Suprapubic skin (tissue), 4 donors: ENCODE results near the gene NPPB. TPM values are rescaled to one million over a fixed set of nuclear protein-coding genes. Genes with fewer than 3 reads are reported as not detected.

Experiments
- DNase-seq, 2 donors: peaks; one replicate each; pipeline ENCODE4 v3.0.0-alpha.2; 2019; ENCODE audit warnings: low spot score in 2 of 2
- H3K27ac ChIP-seq: fragments of 200-600 bp; sonication (generic); one replicate; pipeline ENCODE4 v1.5.1; 2019
- H3K27me3 ChIP-seq: fragments of 200-600 bp; sonication (generic); one replicate; pipeline ENCODE4 v1.5.1; 2019
- H3K36me3 ChIP-seq: fragments of 200-600 bp; sonication (generic); one replicate; pipeline ENCODE4 v1.5.1; 2019
- H3K4me1 ChIP-seq: fragments of 200-600 bp; sonication (generic); one replicate; pipeline ENCODE4 v1.5.1; 2019
- H3K4me3 ChIP-seq: fragments of 200-600 bp; sonication (generic); one replicate; pipeline ENCODE4 v1.5.1; 2019; ENCODE audit warnings: mild to moderate bottlenecking
- H3K9me3 ChIP-seq: fragments of 200-600 bp; sonication (generic); one replicate; pipeline ENCODE4 v1.5.1; 2019
- EP300 ChIP-seq: sonication (generic); formaldehyde crosslinking; IDR thresholded peaks from one replicate; pipeline ENCODE4 v1.6.1; 2017; ENCODE audit warnings: antibody characterized with exemption
- POLR2A ChIP-seq, 2 donors: fragments of 450-650 bp; IDR thresholded peaks; one replicate each; pipeline ENCODE4 v1.6.1; 2017; ENCODE audit warnings: antibody characterized with exemption in 2 of 2, mild to moderate bottlenecking in 2 of 2, moderate library complexity in 2 of 2
- POLR2AphosphoS5 ChIP-seq, 3 donors: sonication (generic); formaldehyde crosslinking; IDR thresholded peaks; one replicate each; pipeline ENCODE4 v1.6.1; 2017; ENCODE audit warnings: antibody characterized with exemption in 3 of 3
- WGBS: methylation state at CpG from one replicate; pipeline ENCODE4 v1.1.5; 2018; 5-methylcytosine and 5-hydroxymethylcytosine counted together
- total RNA-seq, 4 donors: library from RNA; depleted of rRNA; stranded (reverse); fragments of >200 nt; gene quantifications; one replicate each; pipeline ENCODE4 v1.1.0, GENCODE V29; 2016
- TF ChIP-seq, protein P1 (sequence below), 2 donors: fragments of 200-600 bp in 1 of 2; fragments of 450-650 bp in 1 of 2; sonication (generic) in 1 of 2; IDR thresholded peaks; one replicate each; pipeline ENCODE4 v1.5.1; 2016 to 2019; ENCODE audit warnings: antibody characterized with exemption in 2 of 2, mild to moderate bottlenecking in 1 of 2, moderate library complexity in 1 of 2

NPPB gene
- total RNA-seq, 4 donors from 2014 or later, result not detected

DNA sequence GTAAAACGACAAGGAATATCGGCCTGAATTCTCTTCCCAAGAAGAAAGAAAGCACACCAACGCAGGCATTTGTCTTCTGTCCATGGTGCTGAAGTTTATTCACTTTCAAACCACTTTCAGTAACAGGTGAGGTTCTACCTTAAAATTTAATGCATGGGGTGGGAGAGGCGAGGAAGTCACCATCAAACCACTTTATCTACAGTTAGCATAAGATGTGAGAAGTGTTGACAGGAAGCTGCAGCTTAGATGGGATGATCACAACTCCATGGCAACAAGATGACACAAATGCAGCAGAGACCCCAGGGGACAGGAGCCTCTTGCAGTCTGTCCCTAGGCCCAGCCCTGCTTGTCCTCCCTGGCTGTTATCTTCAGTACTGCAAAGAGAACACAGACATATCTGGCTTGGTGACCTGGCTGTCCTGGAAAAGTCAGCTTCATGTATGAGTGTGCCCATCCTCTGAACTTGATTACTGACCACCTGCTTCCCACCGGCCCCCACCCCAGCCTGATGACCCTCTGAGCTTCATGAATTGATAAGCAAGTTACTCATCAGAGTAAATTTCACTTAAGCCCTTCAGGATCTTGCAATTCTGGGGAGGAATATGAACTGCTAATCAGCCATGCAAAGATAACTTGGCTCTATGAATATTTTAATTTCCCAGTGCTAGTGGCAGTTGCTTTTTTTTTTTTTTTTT is 13.0 kb downstream of the NPPB start:
- H3K9me3 ChIP-seq, result no peaks in the 10 kb centered on the region
- no peaks in the 10 kb centered on the region for H3K27me3 ChIP-seq
- H3K27ac ChIP-seq, result no peak overlapping the region
- 51% methylated on average over 5 of the region's 5 CpGs for WGBS
- TF ChIP-seq POLR2A (IDR thresholded peaks at IDR 0.05), result no peak
- TF ChIP-seq, protein P1, sequence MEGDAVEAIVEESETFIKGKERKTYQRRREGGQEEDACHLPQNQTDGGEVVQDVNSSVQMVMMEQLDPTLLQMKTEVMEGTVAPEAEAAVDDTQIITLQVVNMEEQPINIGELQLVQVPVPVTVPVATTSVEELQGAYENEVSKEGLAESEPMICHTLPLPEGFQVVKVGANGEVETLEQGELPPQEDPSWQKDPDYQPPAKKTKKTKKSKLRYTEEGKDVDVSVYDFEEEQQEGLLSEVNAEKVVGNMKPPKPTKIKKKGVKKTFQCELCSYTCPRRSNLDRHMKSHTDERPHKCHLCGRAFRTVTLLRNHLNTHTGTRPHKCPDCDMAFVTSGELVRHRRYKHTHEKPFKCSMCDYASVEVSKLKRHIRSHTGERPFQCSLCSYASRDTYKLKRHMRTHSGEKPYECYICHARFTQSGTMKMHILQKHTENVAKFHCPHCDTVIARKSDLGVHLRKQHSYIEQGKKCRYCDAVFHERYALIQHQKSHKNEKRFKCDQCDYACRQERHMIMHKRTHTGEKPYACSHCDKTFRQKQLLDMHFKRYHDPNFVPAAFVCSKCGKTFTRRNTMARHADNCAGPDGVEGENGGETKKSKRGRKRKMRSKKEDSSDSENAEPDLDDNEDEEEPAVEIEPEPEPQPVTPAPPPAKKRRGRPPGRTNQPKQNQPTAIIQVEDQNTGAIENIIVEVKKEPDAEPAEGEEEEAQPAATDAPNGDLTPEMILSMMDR (IDR thresholded peaks at IDR 0.05), result no peak
- no peak for TF ChIP-seq POLR2AphosphoS5 (IDR thresholded peaks at IDR 0.05)
- no peak for TF ChIP-seq EP300
- no peak for DNase-seq
- no peaks in the 10 kb centered on the region for H3K4me1 ChIP-seq
- H3K4me3 ChIP-seq, result no peak overlapping the region
- peaks cover 44% of the 10 kb centered on the region for H3K36me3 ChIP-seq

DNA sequence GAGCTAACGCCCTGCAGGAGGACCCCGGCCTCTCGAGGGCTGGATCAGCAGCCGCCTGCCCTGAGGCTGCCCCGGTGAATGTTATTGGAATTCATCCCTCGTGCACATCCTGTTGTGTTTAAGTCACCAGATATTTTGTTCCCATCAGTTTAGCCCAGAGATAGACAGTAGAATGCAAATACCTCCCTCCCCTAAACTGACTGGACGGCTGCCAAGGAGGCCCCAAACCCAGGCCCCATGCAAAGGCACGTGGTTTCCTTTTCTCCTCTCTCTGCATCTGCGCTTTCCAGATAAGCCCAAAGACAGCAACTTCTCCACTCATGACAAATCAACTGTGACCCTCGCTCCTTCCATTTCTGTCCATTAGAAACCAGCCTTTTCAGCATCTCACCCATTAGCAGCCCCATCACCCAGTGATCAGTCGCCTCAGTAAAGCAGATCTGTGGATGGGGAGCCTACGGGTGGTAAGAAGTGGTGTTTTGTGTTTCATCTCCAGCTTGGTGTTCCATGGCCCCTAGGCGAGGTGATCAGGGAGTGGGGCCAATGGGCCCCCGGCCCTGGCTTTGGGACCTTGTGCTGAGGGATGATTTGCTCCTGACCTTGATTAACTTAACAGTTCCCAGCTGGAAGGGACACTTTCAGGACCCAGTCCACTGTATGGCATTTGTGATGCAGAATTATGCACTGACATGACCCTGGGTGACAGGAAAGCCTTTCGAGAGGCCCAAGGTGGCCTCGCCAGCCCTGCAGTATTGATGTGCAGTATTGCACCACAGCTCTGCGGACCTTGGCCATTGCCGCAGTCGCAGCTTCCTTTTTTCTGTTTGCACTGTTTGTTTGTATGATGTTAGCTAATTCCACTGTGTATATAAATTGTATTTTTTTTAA is 16.3 kb downstream of the NPPB start:
- Histone ChIP-seq H3K4me1 (no peaks in the 10 kb centered on the region), H3K27ac (no peak overlapping the region), H3K36me3 (peaks cover 78% of the 10 kb centered on the region), H3K4me3 (no peak overlapping the region), H3K9me3 (no peaks in the 10 kb centered on the region), H3K27me3 (no peaks in the 10 kb centered on the region)
- no peak for DNase-seq
- TF ChIP-seq POLR2A (IDR thresholded peaks at IDR 0.05), result no peak
- no peak for TF ChIP-seq EP300
- TF ChIP-seq POLR2AphosphoS5 (IDR thresholded peaks at IDR 0.05), result no peak
- TF ChIP-seq, protein P1 (IDR thresholded peaks at IDR 0.05), result no peak
- WGBS, result 72% methylated on average over 18 of the region's 19 CpGs

DNA sequence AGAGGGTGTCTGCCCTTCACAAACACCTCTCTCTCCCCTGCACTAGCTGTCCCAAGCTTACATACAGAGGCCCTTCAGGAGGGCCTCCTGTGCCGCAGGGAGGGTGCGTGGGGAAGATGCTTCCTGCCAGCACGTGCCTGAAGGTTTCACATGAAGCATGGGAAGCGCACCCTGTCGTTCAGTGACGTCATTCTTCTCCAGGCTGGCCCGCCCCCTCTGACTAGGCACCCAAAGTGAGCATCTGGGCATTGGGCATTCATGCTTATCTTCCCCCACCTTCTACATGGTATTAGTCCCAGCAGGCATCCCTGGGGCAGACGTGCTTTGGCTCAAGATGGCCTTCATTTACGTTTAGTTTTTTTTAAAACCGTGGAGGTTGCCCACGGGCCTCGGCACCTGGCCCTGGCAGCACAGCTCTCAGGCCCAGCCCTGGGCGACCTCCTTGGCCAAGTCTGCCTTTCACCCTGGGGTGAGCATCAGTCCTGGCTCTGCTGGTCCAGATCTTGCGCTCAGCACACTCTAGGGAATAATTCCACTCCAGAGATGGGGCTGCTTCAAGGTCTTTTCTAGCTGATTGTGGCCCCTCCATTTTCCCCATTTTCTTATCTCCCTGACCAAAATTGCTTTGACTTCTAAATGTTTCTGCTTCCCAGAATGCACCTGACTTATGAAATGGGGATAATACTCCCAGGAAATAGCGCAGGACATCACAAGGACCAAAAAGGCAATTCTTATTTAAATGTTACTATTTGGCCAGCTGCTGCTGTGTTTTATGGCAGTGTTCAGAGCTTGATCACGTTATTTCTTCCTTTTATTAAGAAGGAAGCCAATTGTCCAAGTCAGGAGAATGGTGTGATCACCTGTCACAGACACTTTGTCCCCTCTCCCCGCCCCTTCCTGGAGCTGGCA is 17.2 kb downstream of the NPPB start:
- Histone ChIP-seq H3K27me3 (no peaks in the 10 kb centered on the region), H3K27ac (no peak overlapping the region), H3K4me3 (no peak overlapping the region), H3K9me3 (no peaks in the 10 kb centered on the region), H3K36me3 (peaks cover 87% of the 10 kb centered on the region), H3K4me1 (no peaks in the 10 kb centered on the region)
- no peak for DNase-seq
- 73% methylated on average over 15 of the region's 17 CpGs for WGBS
- no peak for TF ChIP-seq EP300
- TF ChIP-seq, protein P1 (IDR thresholded peaks at IDR 0.05), result no peak
- no peak for TF ChIP-seq POLR2AphosphoS5 (IDR thresholded peaks at IDR 0.05)
- TF ChIP-seq POLR2A (IDR thresholded peaks at IDR 0.05), result no peak

DNA sequence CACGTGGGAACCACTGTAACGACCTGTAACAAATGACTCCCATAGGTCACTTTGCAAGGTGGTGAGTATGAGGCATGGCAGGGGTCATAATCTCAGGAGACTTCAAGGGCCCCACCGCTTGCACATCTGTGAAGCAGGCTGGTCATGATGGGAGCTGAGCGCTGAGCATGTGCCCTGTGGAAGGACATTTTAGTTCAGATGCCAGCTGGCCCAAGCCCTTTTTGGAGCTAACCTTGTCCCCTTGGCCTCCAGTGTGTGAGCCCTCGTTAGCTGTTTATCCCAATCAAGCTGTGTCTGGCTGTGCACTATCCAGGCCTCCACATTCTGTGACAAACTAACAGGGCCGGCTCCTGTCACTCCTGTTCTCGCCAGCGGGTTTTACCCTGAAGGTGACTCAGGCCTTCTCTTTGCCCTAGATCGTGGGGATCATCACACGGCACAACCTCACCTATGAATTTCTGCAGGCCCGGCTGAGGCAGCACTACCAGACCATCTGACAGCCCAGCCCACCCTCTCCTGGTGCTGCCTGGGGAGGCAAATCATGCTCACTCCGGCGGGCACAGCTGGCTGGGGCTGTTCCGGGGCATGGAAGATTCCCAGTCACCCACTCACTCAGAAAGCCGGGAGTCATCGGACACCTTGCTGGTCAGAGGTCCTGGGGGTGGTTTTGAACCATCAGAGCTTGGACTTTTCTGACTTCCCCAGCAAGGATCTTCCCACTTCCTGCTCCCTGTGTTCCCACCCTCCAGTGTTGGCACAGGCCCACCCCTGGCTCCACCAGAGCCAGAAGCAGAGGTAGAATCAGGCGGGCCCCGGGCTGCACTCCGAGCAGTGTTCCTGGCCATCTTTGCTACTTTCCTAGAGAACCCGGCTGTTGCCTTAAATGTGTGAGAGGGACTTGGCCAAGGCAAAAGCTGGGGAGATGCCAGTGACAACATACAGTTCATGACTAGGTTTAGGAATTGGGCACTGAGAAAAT is 18.7 kb downstream of the NPPB start:
- TF ChIP-seq EP300, result no peak
- TF ChIP-seq, protein P1 (IDR thresholded peaks at IDR 0.05), result no peak
- TF ChIP-seq POLR2AphosphoS5 (IDR thresholded peaks at IDR 0.05), result no peak
- no peak for TF ChIP-seq POLR2A (IDR thresholded peaks at IDR 0.05)
- Histone ChIP-seq H3K27me3 (no peaks in the 10 kb centered on the region), H3K4me1 (no peaks in the 10 kb centered on the region), H3K36me3 (peaks cover 99% of the 10 kb centered on the region), H3K27ac (no peak overlapping the region), H3K4me3 (no peak overlapping the region), H3K9me3 (no peaks in the 10 kb centered on the region)
- WGBS, result 88% methylated on average over 15 of the region's 20 CpGs
- DNase-seq, result no peak
